PC-3 (cell line): ENCODE results near the gene ESR2. TPM values are rescaled to one million over a fixed set of nuclear protein-coding genes. Genes with fewer than 3 reads are reported as not detected.

ENCODE experiments used
- ATAC-seq: fragments of 200-7000 bp; cut with Tn5 transposase; 2 replicates; pipeline ENCODE4 v1.9.1; 2020; ENCODE audit warnings: mild to moderate bottlenecking, moderate library complexity
- BruUV-seq: library from RNA; stranded (reverse); fragments of 400-500 nt; replicated peaks from 2 replicates; lab custom pipeline; 2021; lab: Mats Ljungman, UMichigan
- CTCF ChIA-PET: fragments of 300-600 bp; sonication (Branson Sonifier 250); formaldehyde crosslinking; loops from one replicate; lab custom pipeline; 2022; ENCODE audit warnings: antibody characterized with exemption; lab: Charles Lee
- POLR2A ChIA-PET: fragments of 300-600 bp; sonication (Branson Sonifier 250); formaldehyde crosslinking; loops from one replicate; lab custom pipeline; 2022; ENCODE audit warnings: antibody characterized with exemption; ENCODE audit not compliant: unreplicated experiment; lab: Charles Lee
- DNase-seq: peaks from one replicate; pipeline ENCODE4 v3.0.0-alpha.2; 2015
- H2AFZ ChIP-seq: fragments of 300-600 bp; sonication (generic); 2 replicates; pipeline ENCODE4 v1.6.0; 2016; ENCODE audit warnings: antibody characterized with exemption, low read length
- H3F3A ChIP-seq: fragments of 300-600 bp; sonication (generic); one replicate; pipeline ENCODE4 v1.6.0; 2017; ENCODE audit warnings: antibody characterized with exemption, low read length, control low read depth, mild to moderate bottlenecking; ENCODE audit not compliant: unreplicated experiment
- H3K27ac ChIP-seq: fragments of 300-600 bp; sonication (generic); 2 replicates; pipeline ENCODE4 v1.5.1; 2016; ENCODE audit warnings: mild to moderate bottlenecking, low read length
- H3K27me3 ChIP-seq: fragments of 300-600 bp; sonication (generic); 2 replicates; pipeline ENCODE4 v1.6.1; 2016; ENCODE audit warnings: low read length, mixed read lengths
- H3K36me3 ChIP-seq: fragments of 300-600 bp; sonication (generic); 2 replicates; pipeline ENCODE4 v1.6.1; 2016; ENCODE audit warnings: low read depth, mixed run types, low read length, mixed read lengths
- H3K4me1 ChIP-seq: fragments of 300-600 bp; sonication (generic); 2 replicates; pipeline ENCODE4 v1.5.1; 2016; ENCODE audit warnings: low read length; ENCODE audit not compliant: insufficient read depth
- H3K4me2 ChIP-seq: fragments of 300-600 bp; sonication (generic); 2 replicates; pipeline ENCODE4 v1.6.0; 2016; ENCODE audit warnings: low read length
- H3K4me3 ChIP-seq: fragments of 300-600 bp; sonication (generic); 2 replicates; pipeline ENCODE4 v1.5.1; 2016; ENCODE audit warnings: mild to moderate bottlenecking, low read length, mixed read lengths
- H3K79me2 ChIP-seq: fragments of 300-600 bp; sonication (generic); 2 replicates; pipeline ENCODE4 v1.6.1; 2017; ENCODE audit warnings: low read length, mixed read lengths
- H3K9ac ChIP-seq: fragments of 300-600 bp; sonication (generic); 2 replicates; pipeline ENCODE4 v1.6.0; 2016; ENCODE audit warnings: mild to moderate bottlenecking, low read length
- H3K9me2 ChIP-seq: fragments of 300-600 bp; sonication (generic); replicated peaks from 2 replicates; pipeline ENCODE4 v1.6.1; 2016; ENCODE audit warnings: mixed run types, low read length, mixed read lengths
- H3K9me3 ChIP-seq: fragments of 300-600 bp; sonication (generic); 2 replicates; pipeline ENCODE4 v1.6.1; 2016; ENCODE audit warnings: low read length, mixed read lengths
- H4K20me1 ChIP-seq: fragments of 300-600 bp; sonication (generic); 2 replicates; pipeline ENCODE4 v1.6.1; 2016; ENCODE audit warnings: low read length, mixed read lengths
- EZH2 ChIP-seq: fragments of 300-600 bp; sonication (generic); IDR thresholded peaks from one replicate; pipeline ENCODE4 v1.6.1; 2017; ENCODE audit warnings: antibody characterized with exemption, mild to moderate bottlenecking, low read length; ENCODE audit not compliant: unreplicated experiment
- EZH2phosphoT487 ChIP-seq: fragments of 300-600 bp; sonication (generic); IDR thresholded peaks from 2 replicates; pipeline ENCODE4 v1.6.1; 2018; ENCODE audit warnings: mild to moderate bottlenecking, antibody characterized with exemption, low read length, borderline replicate concordance
- intact Hi-C: fragments of 100-400 bp; cut with micrococcal nuclease; formaldehyde crosslinking; loops from 2 replicates; pipeline ENCODE4 v1.9.0; 2023
- total RNA-seq: library from RNA; depleted of rRNA; stranded (reverse); fragments of >200 nt; gene quantifications from 2 replicates; pipeline ENCODE4 v1.2.3, GENCODE V29; 2014
- TF ChIP-seq, protein P1 (sequence below): fragments of 300-600 bp; sonication (generic); conservative IDR thresholded peaks from 2 replicates; pipeline ENCODE4 v1.5.1; 2017; ENCODE audit warnings: antibody characterized with exemption, low read depth, mild to moderate bottlenecking, low read length

The ESR2 gene
- total RNA-seq, 1 experiment from 2014 or later: 0.18 TPM

DNA sequence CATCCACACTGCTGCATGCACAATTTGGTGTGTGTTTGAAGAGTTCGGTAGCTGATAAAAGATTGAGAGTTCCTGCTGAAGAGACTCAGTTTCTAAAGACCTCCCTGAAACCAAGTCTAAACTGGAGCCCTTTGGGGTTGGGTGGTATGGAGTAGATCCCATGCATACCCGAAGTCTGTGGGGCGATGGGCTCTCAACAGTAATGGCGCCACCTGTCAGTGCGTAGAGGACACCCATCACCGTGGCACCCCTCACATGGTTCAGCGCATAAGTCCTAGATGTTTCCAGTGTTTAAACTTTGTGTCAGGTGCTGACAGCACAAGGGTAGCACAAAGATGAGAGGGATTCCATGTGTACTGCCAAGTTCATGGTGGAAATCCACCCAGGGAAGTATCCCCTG lies 85.9 kb downstream of the ESR2 start:
- no TSS peak for BruUV-seq

DNA sequence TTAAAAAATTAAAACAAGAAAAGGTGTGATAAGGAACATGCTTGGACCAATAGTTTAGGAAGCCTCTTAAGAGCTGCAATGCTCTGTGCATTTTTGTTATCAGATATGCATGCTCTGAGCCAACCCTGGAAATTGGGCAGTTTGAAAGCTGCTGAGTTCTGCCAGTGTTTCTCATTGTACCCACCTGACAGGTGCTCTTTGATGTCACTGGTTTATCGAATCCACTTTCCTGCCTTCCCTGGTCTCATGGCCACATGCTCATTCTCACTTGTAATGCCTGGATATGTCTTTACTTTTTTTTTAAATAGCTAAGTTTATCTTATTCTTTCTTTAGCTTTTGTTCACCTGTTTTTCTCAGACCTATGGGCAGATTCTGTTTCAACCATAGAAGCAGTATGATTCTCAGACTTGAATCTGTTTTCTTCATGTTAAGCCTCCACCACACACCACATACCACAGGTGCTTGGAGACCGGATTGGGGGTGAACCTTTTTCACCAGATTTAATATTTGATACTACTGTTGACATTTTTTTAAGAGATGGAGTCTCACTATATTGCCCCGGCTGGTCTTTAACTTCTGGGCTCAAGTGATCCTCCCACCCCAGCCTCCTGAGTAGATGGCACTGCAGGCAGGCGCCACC lies 90.7 kb downstream of the ESR2 start:
- ATAC-seq (no peak), DNase-seq (no peak)
- Histone ChIP-seq H3K9me2 (no peaks in the 10 kb centered on the region), H3K4me2 (no peak overlapping the region), H3F3A (no peaks in the 10 kb centered on the region), H3K9me3 (no peaks in the 10 kb centered on the region), H3K27ac (no peak overlapping the region), H3K9ac (no peak overlapping the region), H4K20me1 (no peaks in the 10 kb centered on the region), H3K27me3 (no peaks in the 10 kb centered on the region), H3K4me1 (no peaks in the 10 kb centered on the region), H3K4me3 (no peak overlapping the region), H3K36me3 (no peaks in the 10 kb centered on the region), H3K79me2 (no peaks in the 10 kb centered on the region), H2AFZ (no peak overlapping the region)
- TF ChIP-seq, protein P1, sequence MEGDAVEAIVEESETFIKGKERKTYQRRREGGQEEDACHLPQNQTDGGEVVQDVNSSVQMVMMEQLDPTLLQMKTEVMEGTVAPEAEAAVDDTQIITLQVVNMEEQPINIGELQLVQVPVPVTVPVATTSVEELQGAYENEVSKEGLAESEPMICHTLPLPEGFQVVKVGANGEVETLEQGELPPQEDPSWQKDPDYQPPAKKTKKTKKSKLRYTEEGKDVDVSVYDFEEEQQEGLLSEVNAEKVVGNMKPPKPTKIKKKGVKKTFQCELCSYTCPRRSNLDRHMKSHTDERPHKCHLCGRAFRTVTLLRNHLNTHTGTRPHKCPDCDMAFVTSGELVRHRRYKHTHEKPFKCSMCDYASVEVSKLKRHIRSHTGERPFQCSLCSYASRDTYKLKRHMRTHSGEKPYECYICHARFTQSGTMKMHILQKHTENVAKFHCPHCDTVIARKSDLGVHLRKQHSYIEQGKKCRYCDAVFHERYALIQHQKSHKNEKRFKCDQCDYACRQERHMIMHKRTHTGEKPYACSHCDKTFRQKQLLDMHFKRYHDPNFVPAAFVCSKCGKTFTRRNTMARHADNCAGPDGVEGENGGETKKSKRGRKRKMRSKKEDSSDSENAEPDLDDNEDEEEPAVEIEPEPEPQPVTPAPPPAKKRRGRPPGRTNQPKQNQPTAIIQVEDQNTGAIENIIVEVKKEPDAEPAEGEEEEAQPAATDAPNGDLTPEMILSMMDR: no peak
- TF ChIP-seq EZH2 (no peak), EZH2phosphoT487 (no peak)
- POLR2A ChIA-PET: no interaction called here
- CTCF ChIA-PET: no interaction called here
- no TSS peak for BruUV-seq
- intact Hi-C loops: no loop called here

More for the DNA sequence above, 85.9 kb downstream of the ESR2 start:
- Histone ChIP-seq H3K27ac (no peak overlapping the region), H4K20me1 (no peaks in the 10 kb centered on the region), H3K36me3 (no peaks in the 10 kb centered on the region), H3K4me1 (no peaks in the 10 kb centered on the region), H3K9me3 (no peaks in the 10 kb centered on the region), H3K79me2 (no peaks in the 10 kb centered on the region), H3K9me2 (no peaks in the 10 kb centered on the region), H3K9ac (no peak overlapping the region), H3K27me3 (no peaks in the 10 kb centered on the region), H3K4me3 (no peak overlapping the region), H3F3A (no peaks in the 10 kb centered on the region), H3K4me2 (no peak overlapping the region), H2AFZ (no peak overlapping the region)
- TF ChIP-seq EZH2phosphoT487 (no peak), EZH2 (no peak)
- TF ChIP-seq, protein P1: 0 out of 2 replicates have a peak, but pooled peaks have one; percentile 16
- no peak for ATAC-seq
- no peak for DNase-seq
- ChIA-PET POLR2A (no interaction called here), CTCF (no interaction called here)
- intact Hi-C loops: no loop called here

DNA sequence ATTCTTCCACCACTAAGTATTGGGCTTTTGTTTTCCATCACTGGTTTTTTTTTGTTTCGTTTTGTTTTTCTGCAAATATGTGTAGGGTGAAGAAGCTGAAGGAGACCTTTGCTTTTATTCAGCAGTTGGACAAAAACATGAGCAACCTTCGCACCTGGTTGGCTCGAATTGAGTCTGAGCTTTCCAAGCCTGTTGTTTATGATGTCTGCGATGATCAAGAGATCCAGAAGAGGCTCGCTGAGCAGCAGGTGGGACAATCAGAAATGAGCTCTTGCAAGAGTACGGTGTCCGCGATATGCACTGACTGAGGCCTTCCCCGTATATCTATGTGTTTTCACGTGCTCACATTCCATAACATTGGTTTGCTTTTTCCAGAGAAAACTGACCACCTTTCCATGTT lies 91.5 kb downstream of the ESR2 start:
- H3K36me3 ChIP-seq: no peaks in the 10 kb centered on the region
- H3K9ac ChIP-seq: no peak overlapping the region
- no peak overlapping the region for H2AFZ ChIP-seq
- no peak for ATAC-seq
- no peaks in the 10 kb centered on the region for H3K9me3 ChIP-seq
- no peaks in the 10 kb centered on the region for H3K4me1 ChIP-seq
- H3K4me2 ChIP-seq: no peak overlapping the region
- no peaks in the 10 kb centered on the region for H3F3A ChIP-seq
- no peaks in the 10 kb centered on the region for H4K20me1 ChIP-seq
- H3K27ac ChIP-seq: no peak overlapping the region
- CTCF ChIA-PET: no interaction called here
- H3K4me3 ChIP-seq: no peak overlapping the region
- TF ChIP-seq, protein P1: no peak
- TF ChIP-seq EZH2 (no peak), EZH2phosphoT487 (no peak)
- H3K9me2 ChIP-seq: no peaks in the 10 kb centered on the region
- POLR2A ChIA-PET: no interaction called here
- intact Hi-C loops: no loop called here
- DNase-seq: no peak
- no peaks in the 10 kb centered on the region for H3K27me3 ChIP-seq
- H3K79me2 ChIP-seq: no peaks in the 10 kb centered on the region
- BruUV-seq: no TSS peak
